Uterus (tissue), 4 donors: ENCODE data around the gene KHDRBS2. TPM values are rescaled to one million over a fixed set of nuclear protein-coding genes. Genes with fewer than 3 reads are reported as not detected.

Experiments
- DNase-seq, 2 donors: peaks; one replicate each; pipeline ENCODE4 v3.0.0-alpha.2; 2019 to 2020
- H3K27ac ChIP-seq, 2 donors: fragments of 200-600 bp; sonication (generic); 1 replicate in 1 of 2; 2 replicates in 1 of 2; pipeline ENCODE4 v1.5.1; 2016 to 2018
- H3K27me3 ChIP-seq, 2 donors: fragments of 200-600 bp; sonication (generic); one replicate each; pipeline ENCODE4 v1.5.1; 2018 to 2019; ENCODE audit warnings: control low read depth in 1 of 2
- H3K36me3 ChIP-seq, 2 donors: fragments of 200-600 bp; sonication (generic); one replicate each; pipeline ENCODE4 v1.5.1; 2019; ENCODE audit warnings: control low read depth in 1 of 2
- H3K4me1 ChIP-seq, 2 donors: fragments of 200-600 bp; sonication (generic); one replicate each; pipeline ENCODE4 v1.5.1; 2018 to 2019; ENCODE audit warnings: control low read depth in 1 of 2
- H3K4me3 ChIP-seq, 2 donors: fragments of 200-600 bp; sonication (generic); 1 replicate in 1 of 2; 2 replicates in 1 of 2; pipeline ENCODE4 v1.5.1; 2018 to 2019; ENCODE audit warnings: mild to moderate bottlenecking in 1 of 2
- H3K9me3 ChIP-seq, 2 donors: fragments of 200-600 bp; sonication (generic); one replicate each; pipeline ENCODE4 v1.5.1; 2019; ENCODE audit warnings: control low read depth in 1 of 2
- POLR2A ChIP-seq, 2 donors: fragments of 450-650 bp; IDR thresholded peaks; one replicate each; pipeline ENCODE4 v1.6.1; 2016; ENCODE audit warnings: antibody characterized with exemption in 2 of 2, mild to moderate bottlenecking in 1 of 2, moderate library complexity in 1 of 2
- intact Hi-C: fragments of 100-400 bp; cut with DNase I; formaldehyde crosslinking; loops from one replicate; pipeline ENCODE4 v1.15.1; 2023; ENCODE audit warnings: low total_unique reads
- total RNA-seq, 4 donors: library from RNA; depleted of rRNA in 3 of 4; stranded (reverse); fragments of >200 nt in 3 of 4; gene quantifications; one replicate each; pipeline versions ENCODE4 v1.1.0 to v1.2.4, GENCODE V29; 2014 to 2023
- TF ChIP-seq, protein P1 (sequence below), 4 experiments: fragments of 200-600 bp in 2 of 4; fragments of 450-650 bp in 2 of 4; sonication (generic) in 2 of 4; IDR thresholded peaks; one replicate each; pipeline ENCODE4 v1.5.1; 2016 to 2019; ENCODE audit warnings: antibody characterized with exemption in 4 of 4, mild to moderate bottlenecking in 2 of 4, moderate library complexity in 1 of 4
- donor health status: DM: yes; HTN: yes; CAD: no.

KHDRBS2 gene
- total RNA-seq, 4 donors from 2014 or later, result 0.55 to 7.3 TPM; not detected in 2

DNA sequence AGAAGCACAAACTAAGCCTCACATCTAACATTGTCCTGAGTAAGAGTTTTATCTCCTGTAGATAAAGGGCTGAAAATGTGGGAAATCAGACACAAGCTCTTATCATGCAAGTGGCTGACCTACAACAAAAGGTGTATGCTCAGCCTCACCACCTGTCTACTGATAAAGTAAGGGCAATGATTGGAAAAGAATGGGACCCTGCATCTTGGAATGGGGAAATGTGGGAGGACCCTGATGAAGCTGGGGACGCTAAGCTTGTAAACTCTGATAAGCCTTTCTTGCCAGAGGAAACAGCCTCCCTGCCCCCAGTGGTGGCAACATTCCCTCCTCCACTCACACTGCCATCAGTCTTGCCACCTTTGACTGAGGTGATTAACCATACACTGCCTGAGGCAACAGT, 166.6 kb downstream of the KHDRBS2 start:
- Histone ChIP-seq H3K36me3 (no peaks in the 10 kb centered on the region), H3K9me3 (no peaks in the 10 kb centered on the region), H3K4me3 (no peak overlapping the region), H3K27ac (no peak overlapping the region), H3K27me3 (no peaks in the 10 kb centered on the region), H3K4me1 (no peaks in the 10 kb centered on the region)
- no peak for DNase-seq
- TF ChIP-seq POLR2A (IDR thresholded peaks at IDR 0.05), result no peak
- TF ChIP-seq, protein P1, sequence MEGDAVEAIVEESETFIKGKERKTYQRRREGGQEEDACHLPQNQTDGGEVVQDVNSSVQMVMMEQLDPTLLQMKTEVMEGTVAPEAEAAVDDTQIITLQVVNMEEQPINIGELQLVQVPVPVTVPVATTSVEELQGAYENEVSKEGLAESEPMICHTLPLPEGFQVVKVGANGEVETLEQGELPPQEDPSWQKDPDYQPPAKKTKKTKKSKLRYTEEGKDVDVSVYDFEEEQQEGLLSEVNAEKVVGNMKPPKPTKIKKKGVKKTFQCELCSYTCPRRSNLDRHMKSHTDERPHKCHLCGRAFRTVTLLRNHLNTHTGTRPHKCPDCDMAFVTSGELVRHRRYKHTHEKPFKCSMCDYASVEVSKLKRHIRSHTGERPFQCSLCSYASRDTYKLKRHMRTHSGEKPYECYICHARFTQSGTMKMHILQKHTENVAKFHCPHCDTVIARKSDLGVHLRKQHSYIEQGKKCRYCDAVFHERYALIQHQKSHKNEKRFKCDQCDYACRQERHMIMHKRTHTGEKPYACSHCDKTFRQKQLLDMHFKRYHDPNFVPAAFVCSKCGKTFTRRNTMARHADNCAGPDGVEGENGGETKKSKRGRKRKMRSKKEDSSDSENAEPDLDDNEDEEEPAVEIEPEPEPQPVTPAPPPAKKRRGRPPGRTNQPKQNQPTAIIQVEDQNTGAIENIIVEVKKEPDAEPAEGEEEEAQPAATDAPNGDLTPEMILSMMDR (IDR thresholded peaks at IDR 0.05), result no peak
- intact Hi-C loops, result no loop called here

DNA sequence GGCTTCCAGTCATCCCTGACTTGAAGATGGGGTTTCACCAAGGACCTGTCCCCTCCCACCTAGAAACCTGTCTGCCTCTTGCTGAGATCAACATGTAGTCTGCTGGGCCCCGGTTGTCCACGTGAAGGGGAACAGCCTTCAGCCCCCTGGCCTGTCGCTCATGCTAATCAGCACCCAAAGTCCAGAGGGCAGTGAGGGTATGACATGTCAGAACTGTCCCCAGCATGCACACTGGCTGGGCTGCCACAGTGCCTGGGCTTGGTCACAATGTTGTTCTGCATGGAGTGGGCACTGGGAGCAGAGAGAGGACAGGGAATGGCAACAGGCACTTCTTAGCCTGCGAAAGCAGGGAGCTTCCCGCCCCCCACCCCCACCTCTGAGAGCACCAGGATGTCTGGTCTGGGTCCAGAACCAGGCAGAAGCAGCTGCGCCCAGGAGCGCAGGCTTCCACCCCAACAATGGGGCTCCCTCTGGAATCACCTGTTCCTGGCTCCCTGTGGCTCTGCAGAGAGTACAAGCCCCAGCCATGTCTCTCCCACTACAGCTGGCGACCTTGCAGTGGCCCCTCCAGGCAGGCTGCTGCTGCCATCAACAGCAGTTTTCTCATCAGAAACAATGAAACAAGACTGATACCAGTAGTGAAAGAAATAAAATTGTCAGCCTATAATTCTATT, 182.7 kb downstream of the KHDRBS2 start:
- Histone ChIP-seq H3K27me3 (no peaks in the 10 kb centered on the region), H3K36me3 (no peaks in the 10 kb centered on the region), H3K4me1 (no peaks in the 10 kb centered on the region), H3K27ac (no peak overlapping the region), H3K9me3 (no peaks in the 10 kb centered on the region), H3K4me3 (no peak overlapping the region)
- DNase-seq, result no peak
- TF ChIP-seq POLR2A (IDR thresholded peaks at IDR 0.05), result no peak
- TF ChIP-seq, protein P1 (IDR thresholded peaks at IDR 0.05), result no peak
- intact Hi-C loops, result no loop called here

DNA sequence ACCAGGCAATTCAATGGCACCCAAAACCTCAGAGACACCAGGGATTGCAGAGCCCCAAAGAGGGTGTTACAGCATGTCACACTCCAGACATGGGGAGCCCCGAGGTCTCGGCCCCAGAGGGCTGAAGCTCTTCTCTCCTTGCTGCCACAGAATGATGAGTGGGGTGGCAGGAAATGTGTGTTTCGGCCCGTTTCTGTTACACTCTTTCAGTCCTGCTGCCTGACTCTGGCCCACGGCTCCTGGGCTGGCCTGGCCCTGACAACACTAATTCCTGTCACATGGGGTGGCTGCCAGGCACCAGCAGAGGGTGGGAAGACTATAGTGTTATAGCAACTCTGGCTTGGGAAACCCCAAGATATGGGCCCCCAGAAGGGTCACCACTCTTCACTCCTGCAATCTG, 183.6 kb downstream of the KHDRBS2 start:
- intact Hi-C loops, result no loop called here
- Histone ChIP-seq H3K9me3 (no peaks in the 10 kb centered on the region), H3K4me3 (no peak overlapping the region), H3K27me3 (no peaks in the 10 kb centered on the region), H3K36me3 (no peaks in the 10 kb centered on the region), H3K4me1 (no peaks in the 10 kb centered on the region), H3K27ac (no peak overlapping the region)
- TF ChIP-seq, protein P1 (IDR thresholded peaks at IDR 0.05), result no peak
- TF ChIP-seq POLR2A (IDR thresholded peaks at IDR 0.05), result no peak
- DNase-seq, result no peak

DNA sequence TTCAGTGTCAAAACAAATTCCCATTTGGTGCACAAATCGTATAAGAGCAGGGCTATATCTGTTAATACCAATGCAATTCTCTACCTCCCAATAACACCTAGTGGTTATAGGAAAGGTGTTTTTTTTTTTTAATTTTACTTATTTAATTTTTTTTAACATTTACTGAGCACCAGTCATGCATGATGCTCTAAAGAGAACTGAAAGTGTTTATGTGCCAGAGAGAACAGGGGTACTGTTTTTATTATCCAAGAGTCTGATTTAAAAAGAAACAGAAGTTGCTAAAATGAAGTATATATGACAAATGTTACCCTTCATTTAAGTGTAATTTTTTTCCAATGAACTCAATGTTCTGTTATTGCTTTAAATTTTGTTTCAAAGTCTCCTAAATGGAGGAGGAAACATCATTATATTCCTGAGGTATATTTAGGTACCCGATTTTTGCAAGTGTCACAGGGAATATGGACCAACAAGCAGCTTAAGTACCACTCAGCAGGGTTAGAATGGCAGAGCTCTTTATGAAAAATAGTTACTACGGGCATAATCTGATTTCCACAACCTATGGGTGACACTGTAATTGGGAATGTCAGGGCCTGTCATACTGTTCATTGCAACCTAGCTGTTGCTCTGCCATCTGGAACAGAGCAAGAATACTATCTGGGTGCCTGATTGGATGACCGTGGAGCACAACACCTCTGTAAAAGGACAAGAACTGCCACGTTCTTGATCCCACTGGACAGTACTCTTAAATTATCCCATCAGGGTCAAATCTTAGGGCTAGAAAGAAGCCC, 195.4 kb downstream of the KHDRBS2 start:
- intact Hi-C loops, result no loop called here
- Histone ChIP-seq H3K9me3 (no peaks in the 10 kb centered on the region), H3K4me3 (no peak overlapping the region), H3K27me3 (no peaks in the 10 kb centered on the region), H3K27ac (no peak overlapping the region), H3K4me1 (no peaks in the 10 kb centered on the region), H3K36me3 (no peaks in the 10 kb centered on the region)
- TF ChIP-seq, protein P1 (IDR thresholded peaks at IDR 0.05), result no peak
- no peak for TF ChIP-seq POLR2A (IDR thresholded peaks at IDR 0.05)
- no peak for DNase-seq

DNA sequence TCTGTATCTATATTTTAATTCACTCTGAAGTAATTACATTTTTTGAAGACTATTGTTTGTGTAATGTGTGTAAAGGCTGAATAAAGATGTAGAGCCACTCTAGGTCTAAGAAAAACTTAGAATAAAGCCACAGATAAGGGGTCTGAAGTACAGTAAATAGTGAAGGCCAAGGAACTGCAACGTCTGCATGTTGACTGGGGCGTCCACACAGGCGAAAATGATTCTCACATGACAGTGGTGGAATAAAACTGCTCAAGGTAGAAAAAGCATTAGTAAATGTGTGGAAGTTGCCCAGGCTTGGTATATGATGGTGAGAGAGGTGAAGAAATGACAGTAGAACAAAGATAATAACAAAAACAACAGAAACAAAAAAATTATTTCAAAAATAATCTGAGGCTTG, 196.2 kb downstream of the KHDRBS2 start:
- DNase-seq, result no peak
- Histone ChIP-seq H3K27ac (no peak overlapping the region), H3K4me1 (no peaks in the 10 kb centered on the region), H3K9me3 (no peaks in the 10 kb centered on the region), H3K36me3 (no peaks in the 10 kb centered on the region), H3K27me3 (no peaks in the 10 kb centered on the region), H3K4me3 (no peak overlapping the region)
- intact Hi-C loops, result no loop called here
- no peak for TF ChIP-seq POLR2A (IDR thresholded peaks at IDR 0.05)
- TF ChIP-seq, protein P1 (IDR thresholded peaks at IDR 0.05), result no peak
